Glutamatergic neuron (in vitro differentiated cells): Measurements from ENCODE around the gene KDM1A. TPM values are rescaled to one million over a fixed set of nuclear protein-coding genes. Genes with fewer than 3 reads are reported as not detected.

ENCODE experiments used
- DNase-seq: peaks from one replicate; pipeline ENCODE4 v3.0.0; 2022
- H3K27ac Mint-ChIP-seq: one replicate; pipeline ENCODE4 v1.8.0; 2020; ENCODE audit warnings: mild to moderate bottlenecking, mixed read lengths, inconsistent platforms; ENCODE audit not compliant: unreplicated experiment
- H3K27me3 Mint-ChIP-seq: one replicate; pipeline ENCODE4 v1.8.0; 2020; ENCODE audit warnings: mild to moderate bottlenecking, moderate library complexity, mixed read lengths, inconsistent platforms; ENCODE audit not compliant: unreplicated experiment
- H3K36me3 Mint-ChIP-seq: one replicate; pipeline ENCODE4 v1.8.0; 2020; ENCODE audit warnings: mild to moderate bottlenecking, mixed read lengths, inconsistent platforms; ENCODE audit not compliant: unreplicated experiment
- H3K4me1 Mint-ChIP-seq: one replicate; pipeline ENCODE4 v1.8.0; 2020; ENCODE audit warnings: mild to moderate bottlenecking, low read depth, mixed read lengths, inconsistent platforms; ENCODE audit not compliant: unreplicated experiment
- H3K4me3 Mint-ChIP-seq: one replicate; pipeline ENCODE4 v1.8.0; 2020; ENCODE audit warnings: mild to moderate bottlenecking, mixed read lengths, inconsistent platforms; ENCODE audit not compliant: unreplicated experiment
- H3K9me3 Mint-ChIP-seq: one replicate; pipeline ENCODE4 v1.8.0; 2020; ENCODE audit warnings: mild to moderate bottlenecking, moderate library complexity, mixed read lengths, inconsistent platforms; ENCODE audit not compliant: unreplicated experiment
- CTCF ChIP-seq: fragments of 200-600 bp; sonication (generic); IDR thresholded peaks from one replicate; pipeline ENCODE4 v1.5.0; 2021; ENCODE audit not compliant: partially characterized antibody, unreplicated experiment
- total RNA-seq: library from RNA; stranded (reverse); fragmentation: NEBNext Ultra II Directional; extraction: Animal tissue kit (Norgen Biotek cat#: 25700); gene quantifications from one replicate; pipeline ENCODE4 v1.2.1, GENCODE V29; 2021; ENCODE audit not compliant: unreplicated experiment

Gene KDM1A
- total RNA-seq, 1 donor from 2014 or later: 301 TPM

GRCh38 chr1:23051290-23051909 is 32.1 kb downstream of the KDM1A start:
- peaks cover 2% of the 10 kb centered on the region for H3K9me3 Mint-ChIP-seq
- H3K36me3 Mint-ChIP-seq: no peaks in the 10 kb centered on the region
- H3K27me3 Mint-ChIP-seq: no peaks in the 10 kb centered on the region
- no peak for DNase-seq
- TF ChIP-seq CTCF: no peak
- peaks cover 8% of the 10 kb centered on the region for H3K4me1 Mint-ChIP-seq
- no peak overlapping the region for H3K27ac Mint-ChIP-seq
- H3K4me3 Mint-ChIP-seq: no peak overlapping the region

GRCh38 chr1:23057301-23057700 is 38.0 kb downstream of the KDM1A start:
- no peak overlapping the region for H3K4me3 Mint-ChIP-seq
- peaks cover 2% of the 10 kb centered on the region for H3K9me3 Mint-ChIP-seq
- H3K4me1 Mint-ChIP-seq: peaks cover 5% of the 10 kb centered on the region
- H3K27me3 Mint-ChIP-seq: no peaks in the 10 kb centered on the region
- H3K36me3 Mint-ChIP-seq: no peaks in the 10 kb centered on the region
- no peak for TF ChIP-seq CTCF
- DNase-seq: no peak
- no peak overlapping the region for H3K27ac Mint-ChIP-seq

GRCh38 chr1:23062271-23062670 is 43.0 kb downstream of the KDM1A start:
- no peaks in the 10 kb centered on the region for H3K9me3 Mint-ChIP-seq
- no peak for DNase-seq
- H3K27me3 Mint-ChIP-seq: peaks cover 2% of the 10 kb centered on the region
- H3K36me3 Mint-ChIP-seq: no peaks in the 10 kb centered on the region
- H3K4me3 Mint-ChIP-seq: no peak overlapping the region
- H3K27ac Mint-ChIP-seq: no peak overlapping the region
- H3K4me1 Mint-ChIP-seq: peaks cover 4% of the 10 kb centered on the region
- TF ChIP-seq CTCF: no peak

GRCh38 chr1:23065385-23065784 is 46.1 kb downstream of the KDM1A start:
- DNase-seq: no peak
- Mint-ChIP-seq H3K27ac (no peak overlapping the region), H3K36me3 (no peaks in the 10 kb centered on the region), H3K4me1 (peaks cover 7% of the 10 kb centered on the region), H3K27me3 (peaks cover 2% of the 10 kb centered on the region), H3K9me3 (no peaks in the 10 kb centered on the region), H3K4me3 (no peak overlapping the region)
- TF ChIP-seq CTCF: no peak

GRCh38 chr1:23066075-23066474 is 46.8 kb downstream of the KDM1A start:
- peaks cover 7% of the 10 kb centered on the region for H3K4me1 Mint-ChIP-seq
- no peaks in the 10 kb centered on the region for H3K9me3 Mint-ChIP-seq
- H3K4me3 Mint-ChIP-seq: no peak overlapping the region
- no peak for TF ChIP-seq CTCF
- H3K27me3 Mint-ChIP-seq: peaks cover 2% of the 10 kb centered on the region
- H3K27ac Mint-ChIP-seq: no peak overlapping the region
- no peaks in the 10 kb centered on the region for H3K36me3 Mint-ChIP-seq
- DNase-seq: no peak
